Panc1 (cell line): ENCODE measurements around the gene ACCSL. TPM values are rescaled to one million over a fixed set of nuclear protein-coding genes. Genes with fewer than 3 reads are reported as not detected.

Experiments used
- ATAC-seq: fragments of 200-7000 bp; cut with Tn5 transposase; 2 replicates; pipeline ENCODE4 v1.9.1; 2020; ENCODE audit warnings: mild to moderate bottlenecking, moderate library complexity
- BruUV-seq: library from RNA; stranded (reverse); fragments of 400-500 nt; replicated peaks from 2 replicates; lab custom pipeline; 2021; lab: Mats Ljungman, UMichigan
- CTCF ChIA-PET: fragments of 300-600 bp; sonication (Branson Sonifier 250); formaldehyde crosslinking; loops from one replicate; lab custom pipeline; 2022; ENCODE audit warnings: antibody characterized with exemption; lab: Charles Lee
- POLR2A ChIA-PET: fragments of 300-600 bp; sonication (Branson Sonifier 250); formaldehyde crosslinking; loops from one replicate; lab custom pipeline; 2022; ENCODE audit warnings: antibody characterized with exemption; lab: Charles Lee
- DNase-seq: peaks from one replicate; pipeline ENCODE4 v3.0.0-alpha.2; 2010; ENCODE audit warnings: low read depth, low spot score
- H3K27ac ChIP-seq: 2 replicates; pipeline ENCODE4 v1.5.1; 2011; ENCODE audit warnings: mild to moderate bottlenecking, low read length, inconsistent platforms
- H3K27me3 ChIP-seq: fragments of 200-500 bp; sonication (Bioruptor generic); 2 replicates; pipeline ENCODE4 v1.6.0; 2014; ENCODE audit warnings: low read length, inconsistent platforms; ENCODE audit not compliant: control insufficient read depth, insufficient read depth
- H3K36me3 ChIP-seq: fragments of 200-500 bp; sonication (Bioruptor generic); 2 replicates; pipeline ENCODE4 v1.5.1; 2014; ENCODE audit warnings: inconsistent platforms, mild to moderate bottlenecking, low read length, moderate library complexity; ENCODE audit not compliant: control insufficient read depth, insufficient read depth
- H3K4me1 ChIP-seq: 2 replicates; pipeline ENCODE4 v1.5.1; 2011; ENCODE audit warnings: inconsistent platforms, mild to moderate bottlenecking, low read length, moderate library complexity; ENCODE audit not compliant: control insufficient read depth, insufficient read depth
- H3K4me3 ChIP-seq, 2 experiments: 2 replicates each; pipeline ENCODE4 v1.5.1; 2011 to 2012; ENCODE audit warnings: low read depth in 2 of 2, low read length in 2 of 2, mild to moderate bottlenecking in 2 of 2, inconsistent platforms in 1 of 2, moderate library complexity in 1 of 2
- H3K9me3 ChIP-seq: fragments of 200-500 bp; sonication (Bioruptor generic); 2 replicates; pipeline ENCODE4 v1.5.1; 2014; ENCODE audit warnings: low read depth, mild to moderate bottlenecking, inconsistent platforms, low read length, moderate library complexity; ENCODE audit not compliant: control insufficient read depth, insufficient read depth
- CTCF ChIP-seq: fragments of 450-650 bp; IDR thresholded peaks from 2 replicates; pipeline ENCODE4 v1.5.1; 2017; ENCODE audit warnings: mild to moderate bottlenecking
- POLR2AphosphoS5 ChIP-seq: IDR thresholded peaks from 2 replicates; pipeline ENCODE4 v1.6.1; 2012; ENCODE audit warnings: mild to moderate bottlenecking, low read depth, low read length, moderate library complexity
- REST ChIP-seq, 2 experiments: IDR thresholded peaks; 2 replicates each; pipeline ENCODE4 v1.6.1; 2011 to 2012; ENCODE audit warnings: low read depth in 2 of 2, control low read depth in 1 of 2, low read length in 1 of 2, mild to moderate bottlenecking in 1 of 2, moderate library complexity in 1 of 2; ENCODE audit not compliant: insufficient read depth in 1 of 2
- SIN3A ChIP-seq: IDR thresholded peaks from 2 replicates; pipeline ENCODE4 v1.6.1; 2012; ENCODE audit warnings: low read depth, mild to moderate bottlenecking, low read length, moderate library complexity, borderline replicate concordance; ENCODE audit not compliant: insufficient read depth
- TCF7L2 ChIP-seq: IDR thresholded peaks from 2 replicates; pipeline ENCODE4 v1.6.1; 2011; ENCODE audit warnings: mild to moderate bottlenecking, low read depth, low read length, inconsistent platforms
- in situ Hi-C: cut with HindIII; loops from 2 replicates; pipeline ENCODE4 v1.10.0; 2016; ENCODE audit warnings: low sequenced_read_pairs, low pct_unique_long_range_greater_than_20kb
- intact Hi-C: fragments of 100-400 bp; cut with micrococcal nuclease; formaldehyde crosslinking; loops from one replicate; pipeline ENCODE4 v1.10.0; 2022; ENCODE audit not compliant: unreplicated experiment
- total RNA-seq: library from RNA; stranded (reverse); gene quantifications from one replicate; pipeline ENCODE4 v1.2.1, GENCODE V29; 2021; ENCODE audit not compliant: unreplicated experiment

The ACCSL gene
- total RNA-seq, 1 experiment from 2014 or later = not detected

- H3K27me3 ChIP-seq = no peaks in the 10 kb centered on the region
- no peak for ATAC-seq
- intact Hi-C loops (no loop called here), in situ Hi-C loops (no loop called here)
- H3K27ac ChIP-seq = peak overlapping the region; percentile 85
- no peak for TF ChIP-seq REST (IDR thresholded peaks at IDR 0.05; ENCODE audit: insufficient read depth in 1 of 2, low read depth in 2 of 2, low read length in 1 of 2)
- no peak for TF ChIP-seq POLR2AphosphoS5
- TF ChIP-seq CTCF = no peak
- no peak for TF ChIP-seq SIN3A
- no peak for TF ChIP-seq TCF7L2
- no TSS peak for BruUV-seq
- H3K36me3 ChIP-seq = no peaks in the 10 kb centered on the region
- DNase-seq = no peak
- ChIA-PET POLR2A (interaction anchor here (0.8 kb wide), 1 partner anchor 13 kb away, joined by 9 read pairs; no protein-coding TSS in a partner anchor), CTCF (no interaction called here)
- H3K4me3 ChIP-seq = peak overlapping the region; percentile 65 to 90
- peaks cover 10% of the 10 kb centered on the region; the same call in 1 of the 2 replicates for H3K4me1 ChIP-seq
- no peaks in the 10 kb centered on the region for H3K9me3 ChIP-seq
These were observed 19.5 kb downstream of the ACCSL start for GRCh38 chr11:44067266-44067665.

- ChIA-PET POLR2A (no interaction called here), CTCF (no interaction called here)
- DNase-seq = no peak
- no TSS peak for BruUV-seq
- TF ChIP-seq REST (IDR thresholded peaks at IDR 0.05; ENCODE audit: insufficient read depth in 1 of 2, low read depth in 2 of 2, low read length in 1 of 2) (no peak), SIN3A (no peak), POLR2AphosphoS5 (no peak), CTCF (no peak), TCF7L2 (no peak)
- H3K4me1 ChIP-seq = peaks cover 10% of the 10 kb centered on the region; the same call in 1 of the 2 replicates
- no peak overlapping the region for H3K27ac ChIP-seq
- no peaks in the 10 kb centered on the region for H3K9me3 ChIP-seq
- H3K27me3 ChIP-seq = no peaks in the 10 kb centered on the region
- no peaks in the 10 kb centered on the region for H3K36me3 ChIP-seq
- ATAC-seq = no peak
- intact Hi-C loops (no loop called here), in situ Hi-C loops (no loop called here)
- no peak overlapping the region for H3K4me3 ChIP-seq
These were observed 20.4 kb downstream of the ACCSL start for GRCh38 chr11:44068180-44068579.
